Measurements from ENCODE around the gene ZNF487. TPM values are rescaled to one million over a fixed set of nuclear protein-coding genes. Genes with fewer than 3 reads are reported as not detected.

Gene ZNF487
- total and polyA plus RNA-seq, 2 experiments from 2014 or later: 2.9 to 4.6 TPM

DNA sequence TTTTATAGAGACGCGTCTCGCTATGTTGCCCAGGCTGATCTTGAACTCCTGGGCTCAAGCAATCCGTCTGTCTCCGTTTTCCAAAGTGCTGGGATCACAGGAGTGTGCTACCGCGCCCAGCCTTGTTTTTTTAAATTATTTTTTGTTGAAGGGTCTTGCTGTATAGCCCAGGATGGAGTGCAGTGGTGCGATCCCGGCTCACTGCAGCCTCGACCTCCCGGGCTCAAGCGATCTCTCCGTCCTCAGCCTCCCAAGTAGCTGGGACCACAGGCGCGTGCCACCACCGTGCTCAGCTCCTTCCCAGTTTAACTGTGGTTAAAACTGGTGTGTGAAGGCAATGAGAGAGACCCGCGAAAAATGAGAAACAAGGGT lies 16.9 kb upstream of the ZNF487 start:
- Histone ChIP-seq H3K4me2 (peak overlapping the region; percentile 88), H2AFZ (peak overlapping the region; percentile 97), H3K4me1 (ENCODE audit: insufficient read depth) (no peaks in the 10 kb centered on the region), H3K27me3 (ENCODE audit: insufficient read depth) (peaks cover 10% of the 10 kb centered on the region; the same call in 1 of the 2 replicates), H3K4me3 (peak overlapping the region; percentile 70), H3F3A (replicated peaks; ENCODE audit: low read depth) (peaks cover 16% of the 10 kb centered on the region), H3K9me2 (ENCODE audit: insufficient read depth) (no peaks in the 10 kb centered on the region), H3K36me3 (ENCODE audit: insufficient read depth) (no peaks in the 10 kb centered on the region), H3K79me2 (replicated peaks; ENCODE audit: insufficient read depth) (no peaks in the 10 kb centered on the region), H4K20me1 (replicated peaks; ENCODE audit: insufficient read depth) (no peaks in the 10 kb centered on the region), H3K27ac (ENCODE audit: low read depth) (peak overlapping the region; percentile 88)
- Mint-ChIP-seq H3K4me1 (peaks cover 8% of the 10 kb centered on the region; the same call in 2 of the 3 replicates), H3K4me3 (peak overlapping the region; percentile 36; the same call in 1 of the 3 replicates), H3K27ac (no peak overlapping the region), H3K27me3 (ENCODE audit: insufficient read depth, low read depth, poor library complexity) (peaks cover 10% of the 10 kb centered on the region), H3K9me3 (peaks cover 22% of the 10 kb centered on the region), H3K36me3 (ENCODE audit: low read depth) (peaks cover 14% of the 10 kb centered on the region)
- DNase-seq (ENCODE audit: low spot score) (no peak), ATAC-seq (no peak; the same call in 2 of the 3 replicates)
- TF ChIP-seq EZH2 (IDR thresholded peaks at IDR 0.05; ENCODE audit: low read depth, unreplicated experiment) (no peak), NANOG (IDR thresholded peaks at IDR 0.05; ENCODE audit: borderline replicate concordance) (no peak), CREB1 (CRISPR knock-in tag; IDR thresholded peaks at IDR 0.05; ENCODE audit: low read depth) (no peak), STAT1 (IDR thresholded peaks at IDR 0.05; ENCODE audit: unreplicated experiment) (no peak), POLR2AphosphoS5 (IDR thresholded peaks at IDR 0.05; ENCODE audit: low read depth) (no peak)
- TF ChIP-seq, protein P1, sequence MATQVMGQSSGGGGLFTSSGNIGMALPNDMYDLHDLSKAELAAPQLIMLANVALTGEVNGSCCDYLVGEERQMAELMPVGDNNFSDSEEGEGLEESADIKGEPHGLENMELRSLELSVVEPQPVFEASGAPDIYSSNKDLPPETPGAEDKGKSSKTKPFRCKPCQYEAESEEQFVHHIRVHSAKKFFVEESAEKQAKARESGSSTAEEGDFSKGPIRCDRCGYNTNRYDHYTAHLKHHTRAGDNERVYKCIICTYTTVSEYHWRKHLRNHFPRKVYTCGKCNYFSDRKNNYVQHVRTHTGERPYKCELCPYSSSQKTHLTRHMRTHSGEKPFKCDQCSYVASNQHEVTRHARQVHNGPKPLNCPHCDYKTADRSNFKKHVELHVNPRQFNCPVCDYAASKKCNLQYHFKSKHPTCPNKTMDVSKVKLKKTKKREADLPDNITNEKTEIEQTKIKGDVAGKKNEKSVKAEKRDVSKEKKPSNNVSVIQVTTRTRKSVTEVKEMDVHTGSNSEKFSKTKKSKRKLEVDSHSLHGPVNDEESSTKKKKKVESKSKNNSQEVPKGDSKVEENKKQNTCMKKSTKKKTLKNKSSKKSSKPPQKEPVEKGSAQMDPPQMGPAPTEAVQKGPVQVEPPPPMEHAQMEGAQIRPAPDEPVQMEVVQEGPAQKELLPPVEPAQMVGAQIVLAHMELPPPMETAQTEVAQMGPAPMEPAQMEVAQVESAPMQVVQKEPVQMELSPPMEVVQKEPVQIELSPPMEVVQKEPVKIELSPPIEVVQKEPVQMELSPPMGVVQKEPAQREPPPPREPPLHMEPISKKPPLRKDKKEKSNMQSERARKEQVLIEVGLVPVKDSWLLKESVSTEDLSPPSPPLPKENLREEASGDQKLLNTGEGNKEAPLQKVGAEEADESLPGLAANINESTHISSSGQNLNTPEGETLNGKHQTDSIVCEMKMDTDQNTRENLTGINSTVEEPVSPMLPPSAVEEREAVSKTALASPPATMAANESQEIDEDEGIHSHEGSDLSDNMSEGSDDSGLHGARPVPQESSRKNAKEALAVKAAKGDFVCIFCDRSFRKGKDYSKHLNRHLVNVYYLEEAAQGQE (IDR thresholded peaks at IDR 0.05; ENCODE audit: unreplicated experiment): no peak

DNA sequence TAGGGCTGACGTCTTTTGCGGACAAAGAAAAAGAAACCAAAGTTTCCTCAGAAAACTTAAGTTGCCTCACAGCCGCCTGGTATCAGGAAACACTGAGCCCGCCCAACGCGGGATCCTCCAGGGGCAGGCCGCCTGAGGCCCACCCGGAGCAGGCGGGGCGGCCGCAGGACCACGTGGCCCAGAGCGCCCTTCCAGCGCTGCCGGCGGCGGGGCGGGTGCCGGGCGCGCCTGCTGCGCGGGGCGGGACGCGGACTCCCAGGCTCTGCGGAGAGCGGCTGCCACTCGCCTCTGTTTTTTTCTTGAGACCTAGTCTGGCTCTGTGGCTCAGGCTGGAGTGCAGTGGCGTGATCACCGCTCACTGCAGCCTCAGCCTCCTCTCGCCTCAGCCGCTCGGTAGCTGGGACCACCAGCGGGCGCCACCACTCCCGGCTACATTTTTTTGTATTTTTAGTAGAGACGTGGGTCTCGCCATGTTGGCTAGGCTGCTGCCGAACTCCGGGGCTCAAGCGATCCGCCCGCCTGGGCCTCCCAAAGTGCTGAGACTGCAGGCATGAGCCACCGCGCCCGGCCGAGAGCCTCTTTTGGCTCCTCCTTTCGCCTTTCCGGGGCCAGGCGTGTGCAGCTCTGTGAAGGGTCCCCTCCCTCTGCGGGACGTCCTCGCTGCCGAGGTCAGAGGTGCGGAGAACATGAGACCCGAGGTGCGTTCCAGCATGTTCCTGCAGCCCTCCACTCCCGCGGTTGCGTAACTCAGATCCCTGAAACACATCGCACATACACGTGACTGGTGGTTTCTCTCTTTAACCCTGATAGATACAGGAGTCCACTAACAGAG lies 16.3 kb upstream of the ZNF487 start:
- Mint-ChIP-seq H3K4me1 (peaks cover 8% of the 10 kb centered on the region; the same call in 2 of the 3 replicates), H3K36me3 (ENCODE audit: low read depth) (peaks cover 14% of the 10 kb centered on the region), H3K9me3 (peaks cover 22% of the 10 kb centered on the region), H3K4me3 (peak overlapping the region; percentile 77), H3K27me3 (ENCODE audit: insufficient read depth, low read depth, poor library complexity) (peaks cover 10% of the 10 kb centered on the region), H3K27ac (peak overlapping the region; percentile 89)
- no peaks in the 10 kb centered on the region for H3K4me1 ChIP-seq (ENCODE audit: insufficient read depth)
- no peaks in the 10 kb centered on the region for H3K36me3 ChIP-seq (ENCODE audit: insufficient read depth)
- DNase-seq (ENCODE audit: low spot score) (peak; percentile 85), ATAC-seq (peak; percentile 93)
- no peaks in the 10 kb centered on the region for H4K20me1 ChIP-seq (replicated peaks; ENCODE audit: insufficient read depth)
- TF ChIP-seq CREB1 (CRISPR knock-in tag; IDR thresholded peaks at IDR 0.05; ENCODE audit: low read depth) (0 out of 2 replicates have a peak, but pooled peaks have one; percentile 26), EZH2phosphoT487 (IDR thresholded peaks at IDR 0.05; ENCODE audit: unreplicated experiment) (no peak), ZNF114 (CRISPR knock-in tag; IDR thresholded peaks at IDR 0.05) (no peak), POLR2AphosphoS5 (IDR thresholded peaks at IDR 0.05; ENCODE audit: low read depth) (peak; percentile 52; the same call in 1 of the 2 replicates), EZH2 (IDR thresholded peaks at IDR 0.05; ENCODE audit: low read depth, unreplicated experiment) (no peak)
- TF ChIP-seq, protein P2, sequence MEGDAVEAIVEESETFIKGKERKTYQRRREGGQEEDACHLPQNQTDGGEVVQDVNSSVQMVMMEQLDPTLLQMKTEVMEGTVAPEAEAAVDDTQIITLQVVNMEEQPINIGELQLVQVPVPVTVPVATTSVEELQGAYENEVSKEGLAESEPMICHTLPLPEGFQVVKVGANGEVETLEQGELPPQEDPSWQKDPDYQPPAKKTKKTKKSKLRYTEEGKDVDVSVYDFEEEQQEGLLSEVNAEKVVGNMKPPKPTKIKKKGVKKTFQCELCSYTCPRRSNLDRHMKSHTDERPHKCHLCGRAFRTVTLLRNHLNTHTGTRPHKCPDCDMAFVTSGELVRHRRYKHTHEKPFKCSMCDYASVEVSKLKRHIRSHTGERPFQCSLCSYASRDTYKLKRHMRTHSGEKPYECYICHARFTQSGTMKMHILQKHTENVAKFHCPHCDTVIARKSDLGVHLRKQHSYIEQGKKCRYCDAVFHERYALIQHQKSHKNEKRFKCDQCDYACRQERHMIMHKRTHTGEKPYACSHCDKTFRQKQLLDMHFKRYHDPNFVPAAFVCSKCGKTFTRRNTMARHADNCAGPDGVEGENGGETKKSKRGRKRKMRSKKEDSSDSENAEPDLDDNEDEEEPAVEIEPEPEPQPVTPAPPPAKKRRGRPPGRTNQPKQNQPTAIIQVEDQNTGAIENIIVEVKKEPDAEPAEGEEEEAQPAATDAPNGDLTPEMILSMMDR (conservative IDR thresholded peaks at IDR 0.05; ENCODE audit: low read depth in 2 of 2): peak in 1 of 2 experiments; percentile 26; a peak in 3 of 4 replicates
- TF ChIP-seq, protein P1 (IDR thresholded peaks at IDR 0.05; ENCODE audit: unreplicated experiment): no peak
- H3K9me2 ChIP-seq (ENCODE audit: insufficient read depth): no peaks in the 10 kb centered on the region
- H3K4me2 ChIP-seq: peak overlapping the region; percentile 88
- H3F3A ChIP-seq (replicated peaks; ENCODE audit: low read depth): peaks cover 16% of the 10 kb centered on the region
- H3K27ac ChIP-seq (ENCODE audit: low read depth): peak overlapping the region; percentile 88
- peak overlapping the region; percentile 97 for H2AFZ ChIP-seq
- peaks cover 10% of the 10 kb centered on the region; the same call in 1 of the 2 replicates for H3K27me3 ChIP-seq (ENCODE audit: insufficient read depth)
- H3K4me3 ChIP-seq: peak overlapping the region; percentile 70
- H3K79me2 ChIP-seq (replicated peaks; ENCODE audit: insufficient read depth): no peaks in the 10 kb centered on the region

All from GM23338 (cell line).